GM03348 (cell line): ENCODE data around the gene PLXNA4.
A peak's percentile ranks its signal among the peaks of the same experiment; 100 is the strongest.

ENCODE experiments used
- DNase-seq: peaks from one replicate; pipeline ENCODE4 v3.0.0; 2012; ENCODE audit warnings: low spot score

Gene PLXNA4

DNA sequence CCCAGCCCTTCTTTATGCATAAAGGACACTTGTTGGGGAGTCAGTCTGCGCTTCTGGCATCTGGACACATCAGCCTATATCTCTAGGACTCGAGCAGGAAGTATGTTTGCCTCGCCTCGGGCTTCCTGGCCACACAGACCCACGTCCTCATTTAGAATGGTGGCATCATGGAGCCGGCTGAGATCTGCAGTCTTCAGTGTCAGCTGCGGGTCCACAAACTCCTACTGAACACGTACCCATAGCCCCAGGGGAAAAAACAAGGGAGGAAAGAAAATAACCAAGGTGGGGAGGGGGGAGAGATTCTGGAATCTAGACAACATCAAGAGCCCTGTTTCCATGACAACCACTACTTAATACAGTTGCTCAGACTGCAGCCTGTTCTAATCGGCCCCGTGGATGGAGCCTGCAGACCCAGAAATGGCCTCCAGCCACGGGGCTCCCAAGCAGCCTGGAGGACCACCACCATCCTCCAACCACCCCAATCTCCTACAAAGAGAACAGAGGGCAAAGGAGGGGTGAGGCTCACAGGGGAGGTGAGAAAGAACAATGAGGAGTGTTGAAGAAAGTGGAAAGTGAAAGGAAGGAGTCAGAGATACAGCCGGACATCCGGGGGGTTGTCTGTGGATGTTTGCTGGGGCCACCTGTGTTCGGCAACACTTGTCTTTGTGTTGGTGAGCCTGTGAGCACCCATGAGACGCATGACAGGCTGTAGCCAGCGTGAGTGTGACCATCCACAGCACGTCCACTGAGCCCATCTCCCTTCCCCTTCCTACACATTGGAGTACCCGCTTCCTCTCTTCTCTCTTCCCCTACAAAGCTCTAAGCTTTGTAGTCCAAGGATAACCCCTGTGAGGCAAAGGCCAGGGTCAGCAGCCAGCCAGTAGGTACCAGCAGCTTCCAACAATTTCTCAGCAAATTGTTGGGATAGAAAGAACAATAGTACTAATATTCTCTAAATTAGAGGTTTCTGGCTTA is 141.0 kb downstream of the PLXNA4 start:
- no peak for DNase-seq

DNA sequence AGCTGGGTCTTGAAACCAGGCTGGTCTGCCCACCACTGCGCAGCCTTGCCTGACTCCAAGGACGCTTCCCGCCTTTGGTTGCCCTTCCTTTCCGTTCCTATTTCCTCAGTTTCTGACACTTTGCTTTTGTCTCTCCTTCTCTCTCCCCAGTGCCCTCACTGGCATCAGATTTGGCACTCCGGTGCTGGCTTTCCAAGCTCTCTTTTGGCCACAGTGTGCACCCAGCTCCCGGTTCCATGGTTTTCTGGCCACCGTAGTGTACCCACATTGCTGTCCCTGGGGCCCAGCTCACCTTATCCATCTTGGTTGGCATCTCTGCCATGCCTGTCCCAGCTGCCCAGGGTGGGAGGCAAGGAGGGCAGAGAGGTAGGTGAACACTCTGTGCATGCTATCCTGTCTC is 142.2 kb downstream of the PLXNA4 start:
- no peak for DNase-seq

DNA sequence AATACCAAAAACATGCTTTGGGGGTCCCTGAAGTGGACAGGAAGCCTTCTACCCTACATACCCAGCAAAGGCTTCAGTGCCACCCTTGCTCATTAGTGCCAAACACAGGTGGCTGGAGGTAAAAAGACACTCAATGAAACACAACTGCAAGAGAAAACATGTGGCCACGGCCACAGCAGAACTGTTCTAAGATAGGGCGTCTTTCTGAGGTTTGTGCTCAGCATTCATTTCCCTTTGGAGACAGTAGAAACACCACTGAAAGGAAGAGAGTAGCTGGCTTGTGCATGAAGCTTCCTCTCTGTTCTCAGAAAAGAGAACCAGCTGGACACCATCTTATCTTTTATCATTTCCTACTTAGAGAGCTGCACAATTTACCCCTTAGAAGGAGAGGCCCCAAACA is 143.0 kb downstream of the PLXNA4 start:
- DNase-seq, result no peak

DNA sequence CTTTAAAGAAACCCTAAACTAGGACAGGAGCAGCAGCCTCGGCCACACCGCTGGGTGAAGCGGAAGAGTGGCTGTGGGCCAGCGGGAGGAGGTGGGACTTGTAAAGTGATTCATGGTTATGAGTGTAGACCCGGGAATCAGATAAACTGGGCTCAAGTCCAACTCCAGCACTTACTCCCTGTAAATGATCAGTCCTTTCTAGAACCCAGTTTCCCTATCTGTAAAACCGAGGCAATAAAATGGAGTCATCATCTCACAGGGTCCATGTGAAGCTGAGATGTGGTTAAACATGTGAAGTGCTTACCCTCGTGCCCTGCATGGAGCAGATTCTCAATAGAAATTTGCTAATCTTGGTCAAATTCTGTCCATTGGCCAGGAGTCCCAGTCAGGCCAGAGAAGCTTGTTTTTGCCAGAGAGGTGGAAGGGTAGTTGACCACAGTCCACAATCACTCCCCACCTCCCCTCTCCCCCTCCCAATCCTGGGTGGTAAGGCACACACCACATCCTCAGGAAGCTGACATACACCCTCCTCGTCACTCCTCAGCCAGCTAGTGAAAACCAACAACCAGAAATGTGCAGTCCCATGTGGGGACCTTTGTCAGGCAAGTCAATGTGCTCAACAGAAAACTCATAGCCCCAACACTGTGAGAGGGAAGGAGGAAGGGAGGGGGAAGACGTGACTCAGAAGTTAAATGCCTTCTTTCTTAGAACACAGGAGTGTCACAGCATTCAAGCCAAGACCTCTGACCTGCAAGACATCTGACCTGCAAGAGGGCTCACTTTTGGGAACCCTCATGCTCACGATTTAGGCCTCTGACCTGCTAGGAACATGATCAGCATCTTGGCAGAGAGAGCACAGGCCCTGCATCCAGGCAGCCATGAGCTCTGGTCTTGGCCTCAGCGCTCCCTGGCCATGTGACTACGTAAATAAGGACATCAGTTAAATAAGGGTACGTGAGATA is 145.1 kb downstream of the PLXNA4 start:
- peak; percentile 90 for DNase-seq

DNA sequence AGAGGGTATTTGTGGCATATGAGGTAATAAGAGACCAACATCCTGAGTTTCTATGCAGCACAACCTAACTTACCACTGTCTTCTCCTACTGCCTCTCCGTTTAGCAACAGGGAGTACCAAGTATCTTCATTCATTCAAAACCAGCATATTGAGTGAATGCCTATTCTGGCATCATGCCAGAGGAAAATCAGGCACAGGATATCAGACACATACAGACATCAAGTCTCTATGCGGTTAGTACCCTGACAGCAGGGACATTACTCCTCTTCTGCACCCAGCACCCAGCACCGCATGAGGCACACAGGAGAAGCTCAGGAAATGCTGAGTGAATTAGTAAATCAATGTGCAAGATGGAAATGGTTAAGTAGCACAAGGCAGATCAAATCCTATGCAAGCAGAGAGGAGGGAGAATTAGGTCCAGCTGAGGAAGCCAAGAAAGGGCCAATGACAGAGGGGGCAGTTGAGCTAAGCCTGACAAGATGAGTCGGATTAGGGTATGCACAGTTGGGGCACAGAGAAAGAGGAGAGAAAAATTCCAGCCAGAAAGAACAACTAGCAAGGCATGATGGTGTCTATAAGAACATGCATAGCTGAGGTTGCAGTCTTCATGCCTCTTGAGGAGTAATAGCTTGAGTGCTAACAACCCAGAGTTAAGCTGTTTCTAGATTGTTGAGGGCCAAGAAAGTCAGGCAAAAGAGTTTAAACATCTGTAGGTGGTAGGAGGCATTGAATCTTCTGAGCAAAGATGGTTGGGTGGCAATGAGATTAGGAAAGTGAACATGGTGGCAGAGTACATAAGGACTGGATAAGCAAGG is 146.0 kb downstream of the PLXNA4 start:
- DNase-seq, result no peak

DNA sequence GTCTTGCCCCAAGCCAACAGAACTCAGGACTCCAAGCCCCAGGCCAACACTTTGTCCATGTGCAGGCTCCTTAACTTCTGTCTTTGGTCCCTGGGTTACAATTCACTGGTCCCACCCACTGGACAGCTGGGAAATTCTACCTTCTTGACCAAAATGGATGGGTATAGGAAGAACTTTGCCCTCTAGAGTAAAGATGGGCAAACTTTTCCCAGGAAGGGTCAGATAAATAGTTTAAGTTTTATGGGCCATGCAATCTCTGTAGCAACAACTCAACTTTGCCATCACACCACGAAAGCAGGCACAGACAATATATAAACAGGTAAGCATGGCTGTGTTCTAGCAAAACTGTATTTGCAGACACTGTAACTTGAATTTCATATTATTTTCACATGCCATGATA is 147.1 kb downstream of the PLXNA4 start:
- DNase-seq, result no peak

DNA sequence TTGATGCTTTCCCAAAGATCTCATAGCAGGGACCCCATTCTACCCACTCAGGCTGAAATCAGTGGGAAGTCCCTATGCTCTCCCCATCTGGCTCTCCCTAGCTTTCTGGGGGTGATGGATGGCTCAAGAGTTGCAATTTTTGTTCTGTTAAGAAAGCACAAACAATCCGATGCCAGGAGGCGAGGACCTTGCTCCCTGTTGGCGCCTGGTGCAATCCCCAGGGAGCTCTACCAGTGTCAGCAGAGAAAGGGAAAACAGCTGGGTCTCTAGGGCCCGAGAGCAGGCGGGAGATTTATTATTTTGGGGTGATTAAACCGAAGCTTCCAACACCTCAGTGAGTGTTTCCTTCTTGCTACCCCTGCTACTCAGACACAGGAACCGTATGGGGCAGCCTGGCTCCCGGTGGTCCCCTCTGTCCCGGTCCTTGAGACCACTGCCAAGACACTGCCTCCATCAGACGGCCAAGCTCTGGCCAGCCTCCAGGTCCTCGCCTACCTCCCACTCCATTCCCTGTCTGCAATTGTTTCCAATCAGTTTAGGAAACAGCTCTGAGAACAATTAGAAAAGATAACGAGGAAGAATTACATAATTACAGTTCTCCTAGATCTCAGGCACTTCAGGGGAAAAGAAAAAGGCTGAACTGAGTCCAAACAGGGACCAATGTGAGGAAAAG is 147.9 kb downstream of the PLXNA4 start:
- no peak for DNase-seq

DNA sequence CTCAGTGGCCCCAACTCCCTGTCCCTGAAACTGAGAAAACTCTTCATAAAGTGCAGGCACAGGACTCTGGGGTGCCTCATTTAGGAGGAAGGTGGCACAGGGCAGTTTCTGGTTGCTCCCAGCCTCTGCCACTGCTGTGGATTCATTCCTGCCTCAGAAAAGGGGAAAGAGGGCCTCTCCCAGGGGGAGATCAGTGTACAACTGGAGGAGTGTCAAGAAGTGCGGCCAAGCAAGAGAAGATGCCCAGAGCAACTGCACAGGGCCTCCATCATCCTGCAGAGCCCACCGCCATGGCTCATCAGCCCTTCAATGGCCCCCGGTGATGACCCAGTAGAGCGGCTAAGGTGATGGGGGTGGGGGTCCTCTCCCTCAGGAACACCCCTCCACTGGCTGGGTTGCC is 150.3 kb downstream of the PLXNA4 start:
- no peak for DNase-seq

DNA sequence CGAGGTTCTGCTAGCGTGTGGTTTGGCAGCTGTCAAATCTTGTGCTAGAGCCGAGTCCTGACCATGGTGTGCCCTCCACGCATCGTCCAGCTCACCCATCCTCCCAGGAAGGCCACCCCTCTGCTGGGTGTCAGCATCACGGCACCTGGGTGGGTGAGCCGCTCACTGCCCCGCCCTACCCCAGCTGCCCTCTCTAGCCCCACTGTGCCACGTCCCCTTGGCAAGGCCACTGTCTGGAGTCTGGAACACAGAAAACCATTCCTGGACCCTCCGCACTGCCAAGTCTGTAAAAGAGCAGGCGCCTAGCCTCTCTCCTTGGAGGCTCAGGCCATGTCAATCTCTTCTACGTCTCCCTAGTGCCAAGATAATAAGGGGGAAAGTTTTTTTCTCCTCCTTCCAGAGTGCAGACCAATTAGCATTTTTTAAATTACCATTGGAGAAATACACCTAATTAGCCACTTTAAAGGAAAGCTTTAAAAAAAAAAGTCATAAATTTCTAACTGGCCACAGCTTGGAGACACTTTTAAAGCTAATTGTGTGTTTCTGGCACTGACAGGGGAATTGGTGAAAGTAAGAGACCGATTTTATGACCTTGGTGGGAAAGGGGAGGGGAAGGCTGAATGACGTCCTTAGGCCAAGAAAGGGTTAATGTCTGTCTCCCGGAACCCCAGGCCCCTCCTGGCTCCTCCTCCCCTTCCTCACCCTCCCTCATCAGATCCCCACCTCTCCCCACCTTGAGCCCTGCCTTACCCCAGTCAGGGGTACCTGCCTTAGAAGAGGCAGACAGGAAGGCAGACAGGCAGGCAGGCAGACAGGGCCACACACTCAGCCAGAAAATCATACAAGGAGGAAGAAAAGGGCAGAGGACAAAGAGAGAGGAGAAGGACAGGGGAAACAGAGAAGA is 151.2 kb downstream of the PLXNA4 start:
- no peak for DNase-seq

DNA sequence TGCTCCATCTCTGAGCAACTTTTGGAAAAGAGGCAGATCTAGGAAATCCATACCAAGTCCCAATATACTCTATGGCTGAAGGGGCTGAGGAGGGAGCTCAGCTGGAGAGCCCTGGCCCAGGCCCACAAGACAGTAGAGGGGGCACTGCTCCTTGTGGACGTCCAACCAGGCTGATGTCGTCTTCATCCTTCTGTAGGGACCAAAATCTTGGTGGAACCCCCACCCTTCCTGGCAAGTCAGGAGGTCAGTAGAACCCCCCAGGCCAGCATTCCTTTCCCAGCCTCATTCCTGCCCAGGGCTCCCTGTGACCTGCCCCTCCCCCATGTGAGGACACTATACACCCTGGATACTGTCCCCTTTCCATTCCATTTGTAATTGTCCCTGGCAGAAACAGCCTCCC is 152.0 kb downstream of the PLXNA4 start:
- no peak for DNase-seq

DNA sequence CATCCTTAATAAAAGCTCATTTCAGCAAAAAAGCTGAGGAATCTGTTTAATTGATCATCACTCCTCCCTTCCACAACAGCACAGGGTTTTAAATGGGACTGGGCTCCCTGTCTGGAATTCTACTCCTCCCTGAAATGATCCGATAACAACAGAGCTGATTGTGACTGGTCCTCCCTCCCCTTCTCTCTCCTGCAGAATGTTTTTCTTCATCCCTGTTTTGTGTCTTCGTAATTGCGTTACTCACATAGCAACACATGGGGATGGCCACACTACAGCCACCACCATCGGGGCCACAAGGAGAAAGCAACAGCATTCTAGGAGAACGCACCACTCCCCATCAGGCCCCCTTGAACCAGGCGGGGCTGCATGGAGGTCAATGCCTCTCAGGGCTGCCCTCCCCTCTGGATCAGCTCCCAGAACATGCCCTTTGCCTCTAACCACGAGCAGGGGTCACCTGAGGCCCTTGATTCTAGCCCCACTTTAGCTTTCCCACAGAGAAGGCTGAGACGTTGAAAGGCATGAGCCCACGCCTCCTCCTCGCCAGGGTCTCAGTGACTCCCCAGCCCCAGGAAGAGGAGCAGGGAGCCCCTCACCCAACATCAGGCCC is 152.6 kb downstream of the PLXNA4 start:
- DNase-seq, result no peak

DNA sequence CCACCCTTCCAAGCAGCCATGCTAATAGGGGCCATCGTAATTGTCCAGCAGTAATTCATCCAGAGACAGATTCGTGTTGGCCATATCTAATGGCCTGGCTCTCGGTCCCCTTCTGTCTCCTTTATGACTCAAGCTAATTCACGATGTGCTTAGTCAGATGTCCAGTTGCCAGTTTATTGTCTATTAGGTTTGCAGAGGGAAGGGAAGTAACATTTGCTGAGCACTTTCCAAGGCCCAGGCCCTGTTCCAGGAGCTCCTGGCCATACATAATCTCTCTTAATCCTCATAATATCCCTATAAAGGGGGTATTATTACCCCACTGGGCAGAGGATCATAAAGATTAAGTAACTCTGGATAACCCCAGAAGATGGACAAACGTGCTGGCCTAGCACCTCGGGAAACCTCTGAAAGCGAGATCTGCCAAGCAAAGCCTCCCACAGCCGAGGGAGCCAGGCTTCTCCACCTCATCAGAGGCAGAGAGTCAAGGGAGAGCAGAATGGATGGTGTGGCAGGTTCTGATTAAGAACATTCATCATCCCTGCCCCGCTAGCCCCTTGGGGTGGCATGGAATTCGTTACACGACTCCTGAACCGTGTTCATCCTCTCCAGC is 153.7 kb downstream of the PLXNA4 start:
- peak; percentile 61 for DNase-seq

DNA sequence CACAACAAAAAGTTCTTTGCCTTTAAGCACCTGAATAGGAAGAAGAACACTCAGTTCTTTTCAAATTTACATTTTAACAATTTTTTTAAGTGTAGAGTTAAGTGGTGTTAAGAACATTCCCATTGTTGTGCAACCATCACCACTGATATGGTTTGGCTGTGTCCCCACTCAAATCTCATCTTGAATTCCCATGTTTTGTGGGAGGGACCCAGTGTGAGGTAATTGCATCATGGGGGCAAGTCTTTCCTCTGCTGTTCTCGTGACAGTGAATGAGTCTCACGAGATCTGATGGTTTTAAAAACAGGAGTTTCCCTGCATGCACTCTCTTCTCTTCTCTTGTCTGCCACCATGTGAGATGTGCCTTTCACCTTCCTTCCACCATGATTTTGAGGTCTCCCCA is 155.7 kb downstream of the PLXNA4 start:
- no peak for DNase-seq

DNA sequence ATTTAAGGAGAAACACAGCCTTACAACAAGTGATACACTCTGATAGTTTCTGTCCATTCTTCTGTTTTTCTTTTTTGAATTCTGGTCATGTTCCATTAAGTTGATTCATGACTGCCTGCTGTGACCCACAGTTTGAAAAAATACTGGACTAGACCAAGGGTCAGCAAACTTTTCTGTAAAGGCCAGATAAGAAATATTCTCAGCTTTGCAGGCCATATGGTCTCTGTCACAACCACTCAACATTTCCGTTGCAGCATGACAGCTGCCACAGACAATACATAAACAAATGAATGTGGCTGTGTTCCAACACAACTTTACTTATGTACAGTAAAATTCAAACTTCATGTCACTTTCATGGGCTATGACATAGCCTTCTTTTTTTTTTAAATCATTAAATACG is 156.7 kb downstream of the PLXNA4 start:
- DNase-seq, result no peak

DNA sequence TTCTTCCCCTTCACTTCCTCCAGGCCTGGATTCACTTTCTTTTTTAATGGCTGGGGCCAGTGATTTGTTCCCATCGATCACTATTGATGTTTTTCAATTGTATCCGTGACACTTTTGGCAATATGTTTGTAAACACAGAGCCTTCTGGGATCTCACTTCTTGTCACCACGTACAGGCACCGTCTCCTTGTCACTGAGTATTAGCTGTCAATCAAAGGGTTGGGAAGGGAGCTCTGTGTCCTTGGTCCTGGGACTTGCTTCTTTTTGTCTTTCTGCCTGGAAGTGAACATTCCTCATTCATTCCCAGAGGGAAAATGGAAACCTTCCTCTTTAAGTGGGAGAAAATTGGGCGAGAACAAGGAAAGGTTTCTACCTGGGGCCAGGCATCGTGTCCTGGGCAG is 157.4 kb downstream of the PLXNA4 start:
- DNase-seq, result no peak

DNA sequence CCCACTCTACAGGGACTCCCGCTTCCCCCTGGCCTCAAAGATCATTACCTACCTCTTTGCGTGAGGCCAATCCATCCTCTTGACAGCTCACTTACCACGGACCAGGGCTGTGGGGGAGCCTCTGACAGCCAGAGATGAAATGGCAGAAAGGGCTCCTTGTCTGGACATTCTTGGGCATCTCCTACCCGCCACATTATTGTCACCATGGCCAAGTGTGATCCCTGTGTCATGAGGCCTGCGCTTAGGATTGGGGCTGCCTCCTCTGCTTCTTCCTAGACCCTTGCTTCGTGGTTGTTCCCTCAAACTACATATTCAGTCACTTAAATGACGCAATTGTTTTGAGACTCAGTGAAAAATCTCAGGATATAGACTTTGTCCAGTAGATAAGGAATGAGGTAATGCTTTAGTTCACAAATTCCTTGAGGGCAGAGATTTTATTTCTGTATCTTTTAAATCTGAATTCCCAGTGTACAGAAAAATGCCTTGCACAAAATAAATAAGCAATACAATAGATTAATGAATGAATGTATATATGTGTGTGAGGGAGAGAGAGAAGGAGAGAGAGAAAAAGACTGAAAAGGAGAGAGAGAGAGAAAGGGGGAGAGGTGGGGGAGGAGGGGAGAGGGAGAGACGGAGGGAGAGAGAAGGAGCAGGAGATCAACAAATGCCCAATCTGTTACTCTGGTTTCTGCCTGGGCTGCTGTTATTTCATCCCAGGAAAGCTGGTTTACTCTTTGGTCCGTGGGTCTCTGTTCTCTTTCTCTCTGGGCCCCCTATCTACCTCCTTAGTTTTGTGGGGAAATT is 159.0 kb downstream of the PLXNA4 start:
- no peak for DNase-seq

DNA sequence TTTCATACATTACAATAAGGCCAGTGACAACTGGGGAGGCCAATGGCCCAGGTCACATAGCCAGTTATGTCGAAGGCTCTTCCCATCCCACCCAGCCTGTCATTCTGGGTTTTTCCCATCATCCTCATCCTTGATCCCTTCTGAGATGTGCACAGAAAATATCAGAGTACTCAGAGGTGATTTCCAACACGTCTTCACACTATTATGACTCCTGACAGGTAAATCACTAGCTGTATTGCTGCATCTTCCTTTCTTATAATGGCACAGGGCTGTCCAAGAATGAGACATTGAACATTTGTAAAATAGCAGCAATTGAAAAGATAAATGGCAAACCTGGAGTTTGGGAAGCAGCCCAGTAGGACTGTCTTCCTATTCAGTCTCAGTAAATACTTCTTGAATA is 159.9 kb downstream of the PLXNA4 start:
- DNase-seq, result no peak

DNA sequence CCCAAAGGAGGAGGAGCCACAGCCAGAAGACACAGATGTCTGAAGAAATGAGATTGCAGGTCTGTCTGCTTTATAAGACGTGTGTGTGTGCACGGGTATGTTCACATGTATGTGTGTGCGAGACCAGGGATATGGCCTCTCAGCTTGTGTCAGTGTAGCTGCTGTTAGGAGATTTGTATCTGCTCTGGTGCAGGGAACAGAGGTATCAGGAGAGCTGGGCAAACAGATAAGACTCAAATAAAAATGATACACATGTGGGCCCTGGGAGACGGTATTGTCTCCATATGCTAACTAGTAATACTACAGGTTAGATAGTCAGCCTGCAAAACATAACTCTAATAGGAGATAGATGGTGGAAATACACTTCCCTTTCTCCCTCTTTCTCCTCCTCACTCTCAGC is 161.0 kb downstream of the PLXNA4 start:
- DNase-seq, result no peak

DNA sequence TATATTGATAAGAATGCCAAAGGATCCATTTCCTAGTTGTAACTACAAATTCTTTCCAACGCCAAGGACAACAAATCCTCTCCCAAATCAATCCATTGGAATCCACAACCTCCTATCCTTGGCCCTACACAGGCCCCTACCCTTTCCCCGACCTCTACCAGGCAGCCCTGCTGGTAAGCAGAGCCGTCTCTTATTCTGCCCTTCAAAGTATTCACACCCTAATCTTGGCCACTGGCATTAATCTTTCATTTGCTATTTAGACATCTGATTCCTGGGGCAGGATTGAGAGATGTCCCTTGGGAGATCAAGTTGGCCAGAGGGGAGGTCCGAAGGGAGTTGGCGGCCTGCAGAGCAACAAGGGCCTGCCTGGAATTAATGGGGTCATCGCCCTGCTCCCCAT is 161.4 kb downstream of the PLXNA4 start:
- no peak for DNase-seq
